ENCODE measurements around the gene PCBP1.
"Not testable (repeated sequence)": the region's sequence is repeated elsewhere in the genome, so short reads cannot be mapped to it uniquely, and the experiment has no call there.

Gene PCBP1

DNA sequence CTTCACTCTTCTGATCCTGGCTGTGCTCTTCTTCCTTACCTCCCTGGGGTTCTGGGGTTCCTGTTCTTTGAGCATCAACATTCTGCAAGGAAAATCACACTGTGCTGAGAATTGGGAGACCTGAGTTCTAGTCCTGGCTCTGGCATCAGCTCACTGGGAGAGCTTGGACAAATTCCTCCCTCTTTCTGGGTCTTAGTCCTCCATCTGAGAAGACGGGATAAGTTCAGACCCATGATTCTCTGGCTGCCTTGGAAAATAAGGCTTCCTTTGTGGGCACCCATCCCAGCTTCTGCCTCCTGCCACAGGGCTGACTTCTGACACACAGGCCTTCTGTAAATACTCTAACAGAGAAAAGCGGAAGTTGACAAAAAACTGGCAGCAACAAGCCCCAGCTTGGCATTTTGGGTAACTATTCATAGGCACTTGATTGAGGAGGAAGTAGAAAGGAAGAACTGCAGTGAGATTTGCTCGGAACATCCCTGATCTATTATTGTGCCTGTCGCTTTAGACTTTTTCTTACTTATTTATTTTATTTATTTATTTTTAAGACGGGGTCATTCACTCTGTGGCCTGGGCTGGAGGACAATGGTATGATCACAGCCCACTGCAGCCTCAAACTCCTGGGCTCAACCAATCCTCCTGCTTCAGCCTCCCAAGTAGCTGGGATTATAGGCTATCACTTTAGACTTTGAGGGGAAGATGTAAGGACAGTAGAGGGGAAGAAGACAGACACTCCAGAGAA, 7.9 kb downstream of the PCBP1 start:
- DNase-seq (ENCODE audit: low read depth): no peak
- no peak overlapping the region for H3K4me3 ChIP-seq (ENCODE audit: low read depth, low read length)

DNA sequence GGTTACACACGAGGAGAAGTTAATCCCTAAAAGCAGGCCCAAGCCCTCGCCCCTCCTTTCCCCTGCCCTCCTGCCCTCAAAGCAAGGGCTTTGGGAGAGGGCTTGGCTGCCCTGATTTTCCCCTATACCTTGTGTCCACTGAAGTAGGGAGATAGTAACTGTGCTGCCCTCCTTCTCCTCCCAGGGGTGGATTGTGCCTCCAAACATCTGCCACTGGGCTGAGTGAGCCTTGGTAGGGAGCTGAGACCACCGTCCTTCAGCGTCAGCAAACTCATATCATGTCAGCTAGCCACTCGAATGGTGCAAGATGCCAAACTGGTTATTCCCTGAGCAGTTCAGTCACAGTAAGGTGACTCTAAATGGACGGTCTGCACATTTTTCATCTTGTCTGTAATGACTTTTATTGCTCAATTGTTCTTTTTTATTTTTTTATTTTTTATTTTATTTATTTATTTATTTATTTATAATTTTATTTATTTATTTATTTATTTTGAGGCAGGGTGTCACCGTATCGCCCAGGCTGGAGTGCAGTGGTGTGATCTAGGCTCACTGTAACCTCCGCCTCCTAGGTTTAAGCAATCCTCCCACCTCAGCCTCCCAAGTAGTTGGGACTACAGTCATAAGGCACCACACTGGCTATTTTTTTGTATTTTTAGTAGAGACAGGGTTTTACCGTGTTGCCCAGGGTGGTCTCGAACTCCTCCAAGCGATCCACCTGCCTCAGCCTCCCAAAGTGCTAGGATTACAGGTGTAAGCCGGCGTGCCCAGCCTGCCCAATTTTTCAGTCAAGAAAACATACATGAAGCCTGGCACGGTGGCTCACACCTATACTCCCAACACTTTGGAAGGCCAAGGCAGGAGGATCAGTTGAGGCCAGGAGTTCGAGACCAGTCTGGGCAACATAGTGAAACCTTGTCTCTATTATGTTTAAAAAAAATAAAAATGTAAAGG, 8.7 kb downstream of the PCBP1 start:
- no peak overlapping the region for H3K4me3 ChIP-seq (ENCODE audit: low read depth, low read length)
- DNase-seq (ENCODE audit: low read depth): no peak

DNA sequence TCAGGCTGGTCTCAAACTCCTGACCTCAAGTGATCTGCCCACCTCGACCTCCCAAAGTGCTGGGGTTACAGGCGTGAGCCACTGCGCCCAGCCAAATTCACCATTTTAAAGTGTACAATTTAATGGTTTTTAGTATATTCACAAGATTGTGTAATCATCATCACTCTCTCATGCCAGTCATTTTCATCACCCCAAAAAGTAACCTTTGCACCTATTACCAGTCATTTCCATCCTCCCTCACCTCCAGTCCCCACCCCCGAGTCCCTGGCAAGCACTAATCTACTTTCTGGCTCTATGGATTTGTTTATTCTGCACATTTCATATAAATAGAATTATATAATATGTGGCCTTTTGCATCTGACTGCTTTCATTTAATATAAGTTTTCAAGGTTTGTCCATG, 10.8 kb downstream of the PCBP1 start:
- DNase-seq (ENCODE audit: low read depth): no peak
- no peak overlapping the region for H3K4me3 ChIP-seq (ENCODE audit: low read depth, low read length)

DNA sequence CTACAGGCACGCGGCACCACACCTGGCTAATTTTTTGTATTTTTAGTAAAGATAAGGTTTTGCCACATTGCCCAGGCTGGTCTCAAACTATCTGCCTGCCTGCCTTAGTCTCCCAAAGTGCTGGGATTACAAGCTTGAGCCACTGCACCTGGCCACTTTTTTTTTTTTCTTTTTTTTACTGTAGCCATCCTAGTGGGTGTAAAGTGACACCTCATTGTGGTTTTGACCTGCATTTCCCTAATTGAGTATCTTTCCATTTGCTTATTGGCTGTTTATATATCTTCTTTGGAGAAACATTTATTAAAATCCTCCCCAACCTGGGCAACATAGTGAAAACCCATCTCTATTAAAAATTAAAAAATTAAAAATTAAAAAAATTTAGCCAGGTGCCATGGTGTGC, 12.0 kb downstream of the PCBP1 start:
- no peak overlapping the region for H3K4me3 ChIP-seq (ENCODE audit: low read depth, low read length)
- no peak for DNase-seq (ENCODE audit: low read depth)

DNA sequence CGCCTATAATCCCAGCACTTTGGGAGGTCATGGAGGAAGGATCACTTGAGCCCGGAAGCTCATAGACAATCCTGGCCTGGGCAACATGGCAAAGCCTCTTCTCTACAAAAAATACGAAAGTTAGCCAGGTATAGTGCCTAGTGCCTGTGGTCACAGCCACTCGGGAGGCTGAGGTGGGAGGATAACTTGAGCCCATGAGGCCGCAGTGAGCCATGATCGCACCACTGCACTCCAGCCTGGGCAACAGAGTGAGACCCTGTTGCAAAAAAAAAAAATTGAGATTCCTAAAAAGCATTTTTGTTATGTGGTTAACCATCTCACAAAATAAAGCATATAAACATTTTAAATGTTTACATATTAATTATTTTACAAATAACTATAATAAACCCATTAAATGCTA, 13.9 kb downstream of the PCBP1 start:
- no peak overlapping the region for H3K4me3 ChIP-seq (ENCODE audit: low read depth, low read length)
- DNase-seq (ENCODE audit: low read depth): no peak

DNA sequence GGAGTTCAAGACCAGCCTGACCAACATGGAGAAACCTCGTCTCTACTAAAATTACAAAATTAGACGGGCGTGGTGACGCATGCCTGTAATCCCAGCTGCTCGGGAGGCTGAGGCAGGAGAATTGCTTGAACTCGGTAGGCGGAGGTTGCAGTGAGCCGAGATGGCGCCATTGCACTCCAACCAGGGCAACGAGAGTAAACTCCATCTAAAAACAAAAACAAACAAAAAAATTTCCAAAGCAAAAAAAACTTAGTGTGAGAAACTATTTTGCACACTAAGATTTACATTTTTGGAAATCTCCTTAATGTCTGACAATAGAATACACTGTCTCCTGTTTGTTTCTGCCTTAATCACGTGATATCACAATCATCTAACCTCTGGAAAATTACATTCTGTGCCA, 14.4 kb downstream of the PCBP1 start:
- not testable (repeated sequence) for DNase-seq (ENCODE audit: low read depth); H3K4me3 ChIP-seq (ENCODE audit: low read depth, low read length)

DNA sequence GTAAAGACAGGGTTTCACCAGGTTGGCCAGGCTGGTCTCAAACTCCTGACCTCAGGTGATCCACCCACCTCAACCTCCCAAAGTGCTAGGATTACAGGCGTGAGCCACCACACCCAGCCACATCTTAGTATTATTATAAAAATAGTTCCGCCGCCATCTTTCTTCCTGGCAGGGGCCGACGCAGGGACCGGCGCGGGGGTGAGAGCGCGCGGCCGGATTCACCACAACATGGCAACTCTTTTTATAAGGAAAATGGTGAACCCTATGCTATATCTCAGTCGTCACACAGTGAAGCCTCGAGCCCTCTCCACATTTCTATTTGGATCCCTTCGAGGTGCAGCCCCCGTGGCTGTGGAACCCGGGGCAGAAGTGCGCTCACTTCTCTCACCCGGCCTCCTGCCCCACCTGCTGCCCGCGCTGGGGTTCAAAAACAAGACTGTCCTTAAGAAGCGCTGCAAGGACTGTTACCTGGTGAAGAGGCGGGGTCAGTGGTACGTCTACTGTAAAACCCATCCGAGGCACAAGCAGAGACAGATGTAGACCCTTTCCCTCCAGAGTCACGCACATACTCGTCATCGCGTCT, 15.1 kb downstream of the PCBP1 start:
- not testable (repeated sequence) for H3K4me3 ChIP-seq (ENCODE audit: low read depth, low read length); DNase-seq (ENCODE audit: low read depth)

DNA sequence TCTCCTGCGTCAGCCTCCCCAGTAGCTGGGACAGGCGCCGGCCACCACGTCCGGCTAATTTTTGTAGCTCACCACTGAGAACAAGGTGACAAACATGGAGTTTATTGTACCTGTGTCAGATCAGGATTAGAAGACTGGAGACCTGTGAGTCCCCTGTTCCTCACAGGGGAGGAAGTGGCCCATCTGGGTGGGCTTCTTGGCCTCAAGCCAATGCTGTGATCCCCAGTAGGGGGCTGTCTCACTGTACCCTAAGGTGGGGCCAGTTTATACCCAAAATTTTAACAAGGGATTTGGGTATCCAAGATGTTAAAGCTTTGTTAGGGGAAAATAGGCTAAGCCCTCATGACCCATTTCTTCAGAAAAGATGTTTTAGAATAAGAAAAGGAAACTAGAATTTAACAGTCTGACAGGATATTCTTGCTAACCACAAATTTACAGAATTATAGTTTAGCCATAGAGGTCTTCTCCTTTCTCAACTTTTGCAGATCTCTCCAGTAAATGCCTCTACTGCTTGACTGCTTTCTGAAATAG, 16.3 kb downstream of the PCBP1 start:
- H3K4me3 ChIP-seq (ENCODE audit: low read depth, low read length): no peak overlapping the region
- no peak for DNase-seq (ENCODE audit: low read depth)

DNA sequence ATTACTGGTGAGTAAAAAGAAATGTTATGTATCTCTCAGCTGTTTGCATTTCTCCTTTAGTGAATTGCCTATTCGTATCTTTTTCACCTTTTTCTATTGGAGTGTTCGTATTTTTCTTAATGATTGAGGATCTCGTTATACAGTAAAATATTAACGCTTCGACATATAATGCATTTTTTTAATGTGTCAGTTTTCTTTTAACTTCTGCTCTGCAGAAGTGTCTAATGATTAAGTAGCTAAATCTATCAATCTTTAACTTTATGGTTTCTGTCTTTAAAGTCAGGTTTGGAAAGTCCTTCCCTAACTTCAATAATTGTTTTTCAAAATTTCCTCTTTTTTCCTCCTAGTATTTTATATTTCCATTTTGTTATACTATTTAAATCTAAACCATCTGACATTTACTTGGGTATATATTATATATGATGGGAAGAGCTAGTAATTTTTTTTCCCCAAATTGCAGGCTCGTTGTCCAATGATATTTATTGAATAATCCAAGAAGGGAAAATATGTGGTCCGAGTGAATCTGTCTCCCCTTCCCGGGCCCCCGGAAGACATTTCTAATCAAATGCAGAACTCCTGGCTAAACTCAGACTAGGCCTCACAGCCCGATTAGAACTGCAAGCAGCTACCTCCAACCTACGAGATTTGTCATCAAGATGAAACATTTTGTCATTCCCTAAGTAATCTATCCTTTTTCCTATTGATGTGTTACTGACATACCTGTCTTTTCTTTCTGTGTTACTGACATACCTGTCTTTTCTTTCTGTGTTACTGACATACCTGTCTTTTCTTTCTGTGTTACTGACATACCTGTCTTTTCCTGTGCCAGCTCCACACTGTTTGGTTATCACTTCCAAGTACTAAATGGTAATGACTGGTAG, 17.2 kb downstream of the PCBP1 start:
- H3K4me3 ChIP-seq (ENCODE audit: low read depth, low read length): no peak overlapping the region
- DNase-seq (ENCODE audit: low read depth): peak; percentile 64

DNA sequence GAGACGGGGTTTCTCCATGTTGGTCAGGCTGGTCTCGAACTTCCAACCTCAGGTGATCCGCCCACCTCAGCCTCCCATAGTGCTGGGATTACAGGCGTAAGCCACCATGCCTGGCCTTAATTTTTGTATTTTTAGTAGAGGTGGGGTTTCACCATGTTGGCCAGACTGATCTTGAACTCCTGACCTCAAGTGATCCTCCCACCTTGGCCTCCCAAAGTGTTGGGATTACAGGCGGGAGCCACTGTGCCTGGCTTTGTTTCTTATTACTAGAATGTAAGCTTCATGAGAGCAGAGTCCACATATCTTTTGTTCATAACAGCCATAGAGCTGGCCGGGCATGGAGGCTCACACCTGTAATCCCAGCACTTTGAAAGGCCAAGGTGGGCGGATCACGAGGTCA, 18.9 kb downstream of the PCBP1 start:
- not testable (repeated sequence) for DNase-seq (ENCODE audit: low read depth)

DNA sequence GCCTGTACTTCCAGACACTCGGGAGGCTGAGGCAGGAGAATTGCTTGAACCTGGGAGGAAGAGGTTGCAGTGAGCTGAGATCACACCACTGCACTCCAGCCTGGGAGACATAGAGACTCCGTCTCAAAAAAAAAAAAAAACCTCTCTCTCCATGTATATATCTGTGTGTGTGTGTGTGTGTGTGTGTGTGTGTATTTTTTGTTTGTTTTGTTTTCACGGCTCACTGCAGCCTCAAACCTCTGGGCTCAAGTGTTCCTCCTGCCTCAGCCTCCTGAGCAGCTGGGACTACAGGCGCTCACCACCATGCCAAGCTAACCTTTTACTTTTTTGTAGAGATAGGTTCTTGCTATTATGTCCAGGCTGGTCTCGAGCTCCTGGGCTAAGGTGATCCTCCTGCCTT, 23.1 kb downstream of the PCBP1 start:
- H3K4me3 ChIP-seq (ENCODE audit: low read depth, low read length); DNase-seq (ENCODE audit: low read depth): not testable (repeated sequence)

More for the DNA sequence above, 18.9 kb downstream of the PCBP1 start:
- H3K4me3 ChIP-seq (ENCODE audit: low read depth, low read length): not testable (repeated sequence)

DNA sequence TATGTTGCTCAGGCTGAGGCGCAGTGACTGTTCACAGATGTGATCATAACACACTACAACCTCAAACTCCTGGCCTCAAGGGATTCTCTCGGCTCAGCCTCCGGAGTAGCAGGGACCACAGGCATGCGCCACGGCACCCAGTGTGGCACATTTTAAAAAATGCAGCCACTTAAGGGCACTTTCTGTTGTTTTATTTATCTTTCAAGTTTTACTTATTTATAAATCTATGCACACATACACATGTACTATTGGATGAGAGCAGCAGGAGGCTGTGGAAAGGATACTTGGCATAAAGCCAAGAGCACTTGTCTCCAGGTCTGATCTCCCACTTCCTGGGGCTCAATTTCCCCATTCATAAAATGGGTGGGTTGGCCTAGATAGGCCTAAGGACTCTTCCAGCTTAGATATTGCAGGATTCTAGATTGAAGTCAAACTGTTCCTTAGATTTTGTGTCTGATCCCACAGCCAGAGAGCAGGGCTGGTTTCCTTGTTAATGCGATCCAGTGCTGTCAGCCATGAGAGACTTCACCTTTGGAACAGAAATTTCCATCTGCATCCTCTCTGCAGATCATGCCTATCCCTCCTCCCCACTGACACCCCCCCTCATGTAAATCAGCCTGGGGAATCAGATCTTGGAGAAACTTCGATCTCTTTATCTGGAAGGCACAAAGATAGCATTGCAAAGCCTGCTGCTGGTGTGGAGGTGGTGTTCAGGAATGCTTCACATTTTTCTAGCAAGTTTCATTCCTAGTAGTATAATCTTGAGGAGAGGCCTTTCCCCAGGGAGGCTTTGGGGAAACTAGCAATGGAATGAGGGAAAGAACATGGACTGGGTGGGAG, 24.7 kb downstream of the PCBP1 start:
- DNase-seq (ENCODE audit: low read depth): no peak
- H3K4me3 ChIP-seq (ENCODE audit: low read depth, low read length): no peak overlapping the region

DNA sequence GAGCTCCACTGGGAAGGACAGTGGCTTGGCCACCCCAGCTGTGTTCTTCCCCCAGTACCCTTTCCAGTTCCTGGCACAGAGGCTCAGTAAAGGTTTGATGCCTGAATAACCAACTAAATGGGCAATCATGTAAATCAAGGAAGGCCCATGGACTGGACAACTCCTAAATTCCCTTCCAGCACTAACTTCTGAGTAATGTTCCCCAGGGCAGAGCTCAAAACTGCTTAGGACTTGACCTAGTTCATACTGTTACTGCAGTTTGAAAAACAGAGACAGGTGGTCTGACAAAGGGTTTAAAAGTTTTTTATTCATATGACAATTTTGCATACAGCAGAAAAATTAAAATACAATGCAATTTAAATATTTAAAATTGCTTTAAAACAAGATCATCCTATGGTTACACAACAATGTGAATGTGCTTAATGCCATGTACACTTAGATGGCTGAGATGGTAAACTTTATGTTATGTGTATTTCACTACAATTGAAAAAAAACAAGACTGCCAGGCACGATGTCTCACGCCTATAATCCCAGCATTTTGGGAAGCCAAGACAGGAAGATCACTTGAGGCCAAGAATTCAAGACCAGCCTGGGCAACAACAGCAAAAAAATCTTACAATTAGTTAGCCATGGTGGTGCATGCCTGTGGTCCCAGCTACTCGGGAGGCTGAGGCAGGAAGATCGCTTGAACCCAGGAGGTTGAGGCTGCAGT, 26.2 kb downstream of the PCBP1 start:
- DNase-seq (ENCODE audit: low read depth): no peak
- H3K4me3 ChIP-seq (ENCODE audit: low read depth, low read length): no peak overlapping the region

DNA sequence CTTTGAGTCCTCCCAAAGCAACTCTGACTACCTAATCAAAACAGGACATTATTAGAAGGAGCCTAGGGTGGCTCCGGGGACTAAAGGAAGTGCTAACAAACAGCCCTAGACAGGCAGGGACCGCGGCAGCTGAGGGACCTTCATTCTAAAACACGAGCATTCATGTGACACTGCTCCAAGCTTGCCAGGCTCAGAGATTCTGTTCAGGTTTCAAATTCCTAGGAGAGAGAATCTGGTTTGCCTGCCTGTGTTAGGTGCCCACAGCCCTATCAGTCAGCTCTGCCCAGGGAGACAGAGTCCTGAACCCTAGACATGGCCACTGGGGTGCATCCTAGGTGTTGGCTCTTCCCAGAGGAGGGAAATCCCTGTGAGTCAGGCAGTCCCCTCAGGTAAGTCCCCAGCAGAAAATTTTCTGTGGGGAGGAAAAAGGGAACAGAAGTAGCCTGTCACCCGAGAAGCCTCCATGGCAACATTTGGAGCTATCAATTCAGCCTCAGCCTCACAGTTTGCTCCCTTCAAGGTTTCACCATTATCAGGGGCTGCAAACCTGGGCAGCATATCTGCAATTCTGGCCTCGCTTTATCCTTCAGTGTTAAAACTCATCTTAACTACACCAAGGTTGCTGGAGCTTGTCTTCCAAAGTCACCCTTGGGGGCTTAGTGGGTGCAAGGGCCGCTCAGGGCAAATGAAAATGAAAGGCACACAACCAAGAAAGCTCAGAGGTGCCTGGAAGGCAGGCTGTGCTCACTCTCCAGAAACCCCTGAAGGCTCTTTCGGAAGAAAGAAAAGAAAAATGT, 28.6 kb downstream of the PCBP1 start:
- DNase-seq (ENCODE audit: low read depth): no peak
- H3K4me3 ChIP-seq (ENCODE audit: low read depth, low read length): no peak overlapping the region

DNA sequence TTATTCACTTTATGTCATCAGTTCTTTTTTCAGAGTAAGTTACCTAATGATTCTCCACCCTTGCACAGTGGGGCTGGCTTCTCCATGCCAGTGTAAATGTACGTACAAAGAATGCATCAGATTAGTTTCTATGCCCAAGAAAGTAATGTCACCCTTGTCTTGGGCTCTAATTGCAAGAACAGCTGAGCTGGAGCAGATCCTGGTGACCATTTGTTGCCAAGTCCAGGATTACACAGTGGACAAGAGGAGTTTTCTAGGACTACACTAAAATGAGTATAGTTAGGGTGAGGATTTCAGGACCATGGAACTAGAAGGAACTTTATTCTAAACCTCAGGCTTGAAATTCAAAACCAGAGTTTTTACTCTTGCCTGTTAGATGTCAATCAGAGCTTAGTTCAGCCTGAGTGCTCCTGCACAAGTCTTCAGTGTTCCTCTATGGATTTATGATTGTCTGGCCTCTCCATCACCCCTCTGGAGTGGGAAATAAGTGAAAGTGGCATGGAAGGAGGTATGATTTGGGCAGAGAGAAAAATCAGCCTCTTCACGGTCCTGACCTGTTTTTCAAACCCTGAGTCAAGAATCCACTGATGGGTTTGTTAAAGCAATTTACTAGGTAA, 29.8 kb downstream of the PCBP1 start:
- no peak overlapping the region for H3K4me3 ChIP-seq (ENCODE audit: low read depth, low read length)
- DNase-seq (ENCODE audit: low read depth): no peak

DNA sequence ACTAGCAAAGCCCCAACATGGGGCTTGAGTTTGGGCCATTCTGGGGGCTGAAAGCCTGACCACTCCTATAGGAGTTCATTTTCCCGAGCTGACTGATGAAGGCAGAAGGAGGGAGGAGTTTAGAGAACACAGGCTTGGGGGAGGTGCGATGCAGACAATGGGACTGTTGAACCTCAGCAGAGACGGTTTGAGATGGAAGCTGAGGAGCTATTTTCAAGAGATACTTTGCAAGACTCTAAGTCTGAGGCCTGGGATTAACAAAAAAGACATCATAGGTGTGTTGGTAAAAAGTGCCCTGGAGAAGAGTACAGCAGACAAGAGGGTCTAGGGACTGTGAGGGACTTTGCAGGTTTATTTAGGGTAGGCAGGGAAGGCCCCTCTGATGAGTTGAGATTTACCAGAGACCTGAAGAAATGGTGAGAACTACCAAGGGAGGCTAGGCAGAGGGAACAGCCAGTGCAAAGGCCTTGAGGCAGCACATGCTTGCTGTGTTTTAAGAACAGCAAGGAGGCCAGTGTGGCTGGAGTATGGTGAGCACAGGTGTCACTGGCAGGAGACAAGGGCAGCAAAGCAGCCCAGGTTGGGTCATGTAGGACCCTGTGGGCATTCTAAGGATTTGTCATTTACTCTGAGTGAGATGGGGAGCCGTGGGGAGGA, 31.6 kb downstream of the PCBP1 start:
- no peak for DNase-seq (ENCODE audit: low read depth)
- no peak overlapping the region for H3K4me3 ChIP-seq (ENCODE audit: low read depth, low read length)

All from skeletal muscle cell (primary cell).